Neuron (in vitro differentiated cells): Measurements from ENCODE around the gene PROB1.
"Not testable (repeated sequence)": the region's sequence is repeated elsewhere in the genome, so short reads cannot be mapped to it uniquely, and the experiment has no call there.

Experiments
- H2AFZ ChIP-seq: one replicate; pipeline ENCODE4 v1.6.1; 2013; ENCODE audit warnings: low read depth, mild to moderate bottlenecking, inconsistent platforms, low read length, moderate library complexity
- H3K27me3 ChIP-seq: one replicate; pipeline ENCODE4 v1.6.1; 2013; ENCODE audit warnings: low read length; ENCODE audit not compliant: insufficient read depth
- H3K36me3 ChIP-seq: one replicate; pipeline ENCODE4 v1.6.1; 2013; ENCODE audit warnings: low read length; ENCODE audit not compliant: insufficient read depth
- H3K4me1 ChIP-seq: one replicate; pipeline ENCODE4 v1.6.1; 2013; ENCODE audit warnings: low read length; ENCODE audit not compliant: insufficient read depth
- H3K4me3 ChIP-seq: 2 replicates; pipeline ENCODE4 v1.5.1; 2013; ENCODE audit warnings: mild to moderate bottlenecking, low read length, moderate library complexity
- H3K9me3 ChIP-seq: one replicate; pipeline ENCODE4 v1.6.1; 2013; ENCODE audit warnings: low read length

The PROB1 gene

DNA sequence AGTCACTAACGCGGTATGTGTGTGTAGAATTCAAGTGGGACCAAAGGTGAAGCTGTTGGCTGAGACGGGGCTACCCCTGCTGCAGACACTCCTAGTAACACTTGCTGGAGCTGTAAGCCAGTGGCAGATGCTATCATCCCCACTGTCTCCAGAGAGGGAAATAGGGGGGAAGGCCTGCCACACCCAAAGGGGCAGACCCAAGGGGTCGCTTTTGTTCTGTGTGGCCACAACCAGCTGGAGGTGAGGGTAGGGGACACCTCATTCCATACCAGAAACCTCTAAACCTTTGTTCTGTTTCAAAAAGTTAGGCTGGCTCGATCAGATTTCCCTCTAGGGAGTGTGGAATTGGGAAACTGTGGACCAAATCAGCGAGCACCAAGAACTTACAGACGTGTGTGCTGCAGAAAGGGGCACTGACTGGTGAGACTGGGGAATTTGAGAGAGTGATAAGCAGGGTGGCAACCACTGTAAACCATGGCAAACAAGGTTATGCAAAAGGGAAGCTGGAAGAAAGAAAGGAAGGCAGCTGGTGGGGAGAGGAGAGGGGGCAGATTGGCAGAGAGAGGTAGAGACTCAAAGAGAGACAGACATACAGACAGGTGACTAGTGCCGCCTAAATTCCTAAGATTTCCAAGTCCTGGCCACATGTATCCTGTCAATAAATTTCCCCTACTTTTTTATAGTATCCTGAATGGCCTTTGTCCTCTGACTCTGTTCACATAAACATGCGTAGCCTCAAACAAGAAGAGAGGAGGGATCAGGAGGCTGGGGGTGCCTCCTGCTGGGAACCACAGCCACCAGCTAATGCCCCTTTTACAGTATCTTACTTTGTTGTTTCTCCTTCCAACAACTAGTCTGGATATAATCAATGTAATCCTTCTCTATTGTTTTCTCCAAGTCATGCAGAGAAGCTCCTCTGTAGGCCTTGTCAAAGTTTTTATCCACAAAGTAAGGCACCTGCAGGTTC lies 24.6 kb upstream of the PROB1 start:
- peaks cover 7% of the 10 kb centered on the region for H3K4me1 ChIP-seq
- H2AFZ ChIP-seq = no peak overlapping the region
- no peaks in the 10 kb centered on the region for H3K27me3 ChIP-seq
- H3K9me3 ChIP-seq = no peaks in the 10 kb centered on the region
- peaks cover 54% of the 10 kb centered on the region for H3K36me3 ChIP-seq
- H3K4me3 ChIP-seq = no peak overlapping the region

DNA sequence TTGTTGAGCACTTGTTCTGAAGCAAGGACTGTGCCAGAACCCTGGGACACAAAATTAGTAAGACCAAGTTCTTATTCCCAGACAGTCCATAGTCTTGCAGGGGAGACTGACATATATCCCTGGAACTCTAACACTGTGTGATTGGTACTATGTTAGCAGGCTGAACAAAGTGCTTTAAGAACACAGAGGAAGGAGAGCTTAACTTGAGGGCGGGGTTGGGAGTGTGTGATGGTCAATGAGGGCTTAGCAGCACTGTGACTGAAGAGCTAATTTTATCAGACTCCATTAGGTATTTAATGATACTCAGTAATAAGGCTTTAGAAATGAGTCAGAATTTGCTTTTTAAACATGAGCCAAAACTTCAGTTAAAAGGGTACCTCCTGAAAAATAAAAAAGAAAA lies 23.9 kb upstream of the PROB1 start:
- H3K4me1 ChIP-seq = peaks cover 7% of the 10 kb centered on the region
- peaks cover 47% of the 10 kb centered on the region for H3K36me3 ChIP-seq
- H2AFZ ChIP-seq = no peak overlapping the region
- H3K9me3 ChIP-seq = no peaks in the 10 kb centered on the region
- H3K27me3 ChIP-seq = no peaks in the 10 kb centered on the region
- no peak overlapping the region for H3K4me3 ChIP-seq

DNA sequence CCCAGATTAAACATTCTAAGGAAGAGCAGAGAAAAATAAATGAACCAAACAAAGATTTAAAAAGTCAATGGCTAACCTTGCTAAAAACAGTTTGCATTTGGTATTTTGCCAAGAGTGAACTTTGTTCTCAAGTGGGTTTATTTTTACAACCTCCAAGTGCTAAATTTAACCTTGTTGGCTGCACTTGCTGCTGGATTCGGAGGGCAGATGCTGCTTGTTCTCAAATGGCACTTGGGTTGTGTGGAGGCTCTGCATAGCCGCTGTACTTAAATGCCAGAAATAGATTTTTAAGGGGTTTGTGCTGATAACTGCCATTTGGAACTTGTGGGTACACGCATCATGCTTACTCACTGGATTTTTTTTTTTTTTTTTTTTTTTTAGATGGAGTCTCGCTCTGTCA lies 22.3 kb upstream of the PROB1 start:
- H3K9me3 ChIP-seq = no peaks in the 10 kb centered on the region
- H3K36me3 ChIP-seq = peaks cover 46% of the 10 kb centered on the region
- no peak overlapping the region for H3K4me3 ChIP-seq
- H3K4me1 ChIP-seq = peaks cover 7% of the 10 kb centered on the region
- H3K27me3 ChIP-seq = no peaks in the 10 kb centered on the region
- H2AFZ ChIP-seq = no peak overlapping the region

DNA sequence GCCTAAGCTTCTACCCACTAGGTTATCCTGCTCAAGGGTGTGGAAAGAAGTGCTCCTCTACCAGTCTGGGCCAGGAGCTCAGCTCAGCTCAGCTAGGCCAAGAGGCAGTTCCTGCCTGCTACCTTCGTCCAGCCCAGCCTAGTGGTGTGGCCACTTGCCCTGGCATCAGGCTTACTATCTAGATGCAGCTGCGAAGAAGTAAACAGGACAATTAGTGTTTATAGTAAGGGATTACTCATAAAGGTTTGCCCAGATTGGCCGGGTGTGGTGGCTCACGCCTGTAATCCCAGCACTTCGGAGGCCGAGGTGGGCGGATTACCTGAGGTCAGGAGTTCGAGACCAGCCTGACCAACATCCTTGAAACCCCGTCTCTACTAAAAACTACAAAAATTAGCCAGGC lies 21.7 kb upstream of the PROB1 start:
- Histone ChIP-seq H3K36me3 (peaks cover 46% of the 10 kb centered on the region), H3K4me1 (peaks cover 7% of the 10 kb centered on the region), H3K4me3 (no peak overlapping the region), H3K27me3 (no peaks in the 10 kb centered on the region), H3K9me3 (no peaks in the 10 kb centered on the region), H2AFZ (no peak overlapping the region)

DNA sequence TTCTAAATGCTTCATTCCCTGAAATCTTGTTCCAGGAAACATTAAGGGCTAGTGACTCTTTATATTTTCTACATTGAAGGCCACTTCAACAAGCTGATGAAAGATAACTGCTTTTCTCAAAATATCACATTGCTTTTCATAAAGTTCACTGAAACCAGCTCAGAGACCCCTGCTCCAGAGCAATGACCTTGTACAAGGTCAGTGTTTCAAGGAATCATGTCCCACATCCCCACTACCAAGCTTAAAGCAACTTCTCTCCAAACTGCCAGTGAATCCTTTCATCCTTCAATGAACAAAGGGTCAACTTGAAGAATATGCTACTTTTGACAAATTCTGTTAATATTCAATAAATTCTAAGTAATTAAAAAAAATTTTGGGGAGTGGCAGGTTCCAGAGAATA lies 21.0 kb upstream of the PROB1 start:
- H3K36me3 ChIP-seq = peaks cover 45% of the 10 kb centered on the region
- H3K4me3 ChIP-seq = no peak overlapping the region
- H3K27me3 ChIP-seq = no peaks in the 10 kb centered on the region
- H3K9me3 ChIP-seq = no peaks in the 10 kb centered on the region
- H3K4me1 ChIP-seq = peaks cover 7% of the 10 kb centered on the region
- no peak overlapping the region for H2AFZ ChIP-seq

DNA sequence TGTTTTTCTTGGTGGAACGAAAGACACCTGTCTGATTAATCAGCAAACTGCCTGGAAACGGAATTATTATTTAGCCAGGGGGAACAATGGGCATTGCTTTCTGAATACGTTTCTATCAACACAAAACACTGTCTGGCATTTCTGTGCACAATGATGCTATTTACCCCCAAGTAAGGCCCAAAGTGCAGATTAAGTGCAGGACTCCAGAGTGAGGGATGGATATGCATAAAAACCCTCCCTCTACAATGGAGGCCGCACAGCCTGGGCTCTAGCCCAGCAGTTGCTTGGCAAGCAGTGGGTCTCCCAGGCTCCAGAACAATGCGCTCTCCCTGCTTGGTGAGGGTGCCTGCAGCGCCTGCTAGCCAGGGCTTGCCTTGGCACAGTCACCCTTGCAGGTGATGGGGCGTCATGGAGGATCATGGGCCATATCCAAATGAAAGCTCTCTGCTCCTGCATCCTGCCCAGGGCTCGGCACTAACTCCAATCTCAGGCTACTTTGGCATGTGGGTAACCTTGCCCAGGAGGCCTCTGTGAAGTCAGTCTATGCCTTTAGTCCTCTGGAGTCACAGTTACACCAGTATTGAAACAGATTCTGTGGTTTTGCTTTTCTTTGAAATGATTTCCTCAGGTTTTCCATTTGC lies 20.4 kb upstream of the PROB1 start:
- Histone ChIP-seq H3K36me3 (peaks cover 40% of the 10 kb centered on the region), H3K4me3 (no peak overlapping the region), H3K4me1 (peaks cover 7% of the 10 kb centered on the region), H3K9me3 (no peaks in the 10 kb centered on the region), H3K27me3 (no peaks in the 10 kb centered on the region), H2AFZ (no peak overlapping the region)

DNA sequence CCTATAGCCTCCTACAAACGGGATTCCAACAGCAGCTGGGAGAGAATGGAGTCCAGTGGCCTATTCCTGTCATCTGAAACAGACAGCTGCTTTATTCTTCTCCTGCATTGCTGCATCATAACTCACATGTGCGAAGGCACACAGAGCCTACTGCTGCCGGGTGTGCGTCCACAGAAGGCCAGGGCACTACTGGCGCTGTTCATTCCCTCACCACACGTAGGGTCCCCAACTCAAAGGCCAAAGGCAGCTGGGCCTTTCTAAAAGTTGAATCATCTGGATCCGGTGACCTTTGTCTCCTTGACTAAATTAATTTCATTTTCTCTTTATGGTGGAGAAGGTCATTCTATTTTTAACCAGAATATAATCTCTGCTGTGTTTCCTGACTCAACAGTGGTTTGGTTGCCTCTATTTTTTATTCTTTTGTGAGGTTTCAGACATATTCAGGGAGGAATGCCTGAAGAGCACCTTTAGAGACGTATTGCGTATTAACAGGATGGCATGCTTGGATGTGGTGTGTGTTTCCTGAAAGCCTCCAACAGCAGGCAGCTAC lies 19.8 kb upstream of the PROB1 start:
- H3K9me3 ChIP-seq = no peaks in the 10 kb centered on the region
- H3K4me3 ChIP-seq = no peak overlapping the region
- H3K27me3 ChIP-seq = no peaks in the 10 kb centered on the region
- H2AFZ ChIP-seq = no peak overlapping the region
- H3K36me3 ChIP-seq = peaks cover 33% of the 10 kb centered on the region
- H3K4me1 ChIP-seq = peaks cover 2% of the 10 kb centered on the region

DNA sequence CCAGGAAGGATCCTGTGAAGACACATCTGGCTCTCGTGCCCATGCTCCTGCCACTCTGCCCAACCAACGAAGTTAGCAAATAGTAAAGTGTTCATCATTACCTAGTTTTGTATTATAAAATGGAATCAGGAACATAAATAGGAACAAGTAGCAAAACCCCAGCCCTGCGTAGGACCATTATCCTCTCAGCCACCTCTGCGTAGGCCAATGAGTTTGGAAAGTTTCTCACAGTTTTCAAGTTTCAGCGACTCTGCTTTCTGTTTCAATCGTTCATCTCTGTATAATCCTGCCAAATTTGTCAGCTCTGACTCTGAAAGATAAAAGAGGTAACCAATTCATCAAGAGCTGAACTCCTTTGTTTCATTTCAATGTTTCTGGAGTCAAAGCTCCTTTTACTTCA lies 19.1 kb upstream of the PROB1 start:
- Histone ChIP-seq H3K36me3 (peaks cover 26% of the 10 kb centered on the region), H2AFZ (no peak overlapping the region), H3K27me3 (no peaks in the 10 kb centered on the region), H3K4me3 (no peak overlapping the region), H3K4me1 (no peaks in the 10 kb centered on the region), H3K9me3 (no peaks in the 10 kb centered on the region)

DNA sequence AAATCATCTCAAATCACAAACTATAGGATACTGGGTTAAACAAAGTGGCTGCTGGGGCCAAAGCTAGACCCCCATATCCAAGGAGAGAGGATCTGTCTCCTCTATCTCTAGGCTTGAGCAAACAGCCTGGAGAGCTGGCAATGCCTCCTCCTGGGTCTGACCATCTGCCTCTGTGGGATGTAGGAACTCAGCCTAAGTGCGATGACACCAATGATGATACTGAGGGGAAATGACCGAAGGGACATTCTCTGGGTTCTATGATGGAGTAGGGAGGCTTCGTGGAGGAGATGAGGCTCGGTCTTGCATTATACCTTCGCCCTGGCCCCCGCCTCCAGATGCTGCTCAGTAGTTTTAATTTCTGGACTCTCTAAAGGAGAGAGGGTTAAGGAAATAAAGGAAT lies 18.2 kb upstream of the PROB1 start:
- no peak overlapping the region for H3K4me3 ChIP-seq
- H3K36me3 ChIP-seq = peaks cover 18% of the 10 kb centered on the region
- H3K4me1 ChIP-seq = no peaks in the 10 kb centered on the region
- H2AFZ ChIP-seq = no peak overlapping the region
- no peaks in the 10 kb centered on the region for H3K9me3 ChIP-seq
- H3K27me3 ChIP-seq = no peaks in the 10 kb centered on the region

DNA sequence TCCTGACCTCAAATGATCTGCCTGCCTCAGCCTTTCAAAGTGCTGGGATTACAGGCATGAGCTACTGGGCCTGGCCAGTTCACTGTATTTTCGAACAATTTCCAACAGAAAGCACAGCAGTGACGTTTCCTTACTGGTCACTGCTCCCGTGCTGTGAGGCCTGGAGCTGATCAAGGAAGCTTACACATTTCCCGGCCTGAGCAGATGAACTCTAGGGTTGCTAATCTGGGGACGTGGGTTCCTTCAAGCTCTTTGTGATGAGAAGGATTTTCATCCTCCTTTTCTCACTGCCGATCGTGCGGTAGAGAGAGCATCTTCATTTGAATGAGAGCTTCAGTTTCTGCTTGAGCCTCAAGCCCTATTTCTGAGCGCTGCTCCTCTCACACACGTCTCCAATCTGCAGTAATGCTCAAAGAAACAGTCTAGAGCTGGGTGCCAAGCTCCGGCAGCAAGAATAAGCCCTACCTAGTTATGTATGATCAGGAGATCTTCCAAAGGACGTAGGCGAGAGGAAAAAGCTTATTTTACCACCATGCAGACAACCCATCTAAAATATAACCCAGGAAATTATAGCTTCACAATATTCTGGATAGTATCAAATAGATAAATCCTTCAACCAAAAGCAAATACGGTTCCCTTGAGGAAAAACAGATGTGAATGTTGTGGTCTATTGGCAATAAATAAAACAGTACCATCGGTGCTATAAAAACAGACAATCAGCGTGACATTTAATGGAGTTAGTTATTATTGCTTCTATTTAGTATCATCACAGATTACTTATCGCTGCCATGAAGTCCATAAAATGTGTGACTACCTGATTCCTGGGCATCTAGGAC lies 16.3 kb upstream of the PROB1 start:
- Histone ChIP-seq H3K4me1 (no peaks in the 10 kb centered on the region), H3K4me3 (no peak overlapping the region)

DNA sequence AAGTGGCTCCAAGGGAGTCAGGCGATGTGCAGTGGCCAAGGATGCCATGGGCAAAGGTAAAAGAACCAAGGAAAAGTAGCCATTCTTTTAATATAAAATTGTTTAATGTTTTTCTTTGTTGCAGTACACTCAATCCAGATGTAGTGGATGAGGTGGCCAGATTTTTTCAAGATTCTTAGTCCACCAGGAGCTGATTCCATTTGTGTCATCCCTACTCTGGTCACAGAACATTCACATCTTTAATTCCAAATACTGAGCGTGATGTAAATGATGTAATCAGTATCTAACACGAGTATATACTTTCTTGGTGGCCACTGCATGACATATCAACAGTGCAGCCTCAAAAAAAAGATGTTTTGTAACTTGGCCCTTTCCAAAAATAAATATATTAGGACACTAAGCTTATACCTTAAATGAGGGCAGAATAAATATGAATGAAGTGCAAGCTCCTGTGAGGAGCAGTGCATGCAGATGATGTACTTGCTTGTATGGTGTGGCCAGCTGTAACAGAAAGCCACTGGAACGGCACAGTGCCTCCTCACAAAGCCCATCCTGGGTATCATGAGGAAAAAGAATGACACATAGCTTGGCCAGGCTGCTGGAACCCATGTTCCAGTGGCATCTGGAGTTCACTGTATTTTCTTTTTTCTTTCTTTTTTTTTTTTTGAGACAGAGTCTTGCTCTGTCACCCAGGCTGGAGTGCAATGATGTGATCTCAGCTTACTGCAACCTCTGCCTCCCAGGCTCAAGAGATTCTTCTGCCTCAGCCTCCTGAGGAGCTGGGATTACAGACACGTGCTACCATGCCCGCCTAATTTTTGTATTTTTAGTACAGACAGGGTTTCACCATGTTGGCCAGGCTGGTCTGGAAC lies 15.5 kb upstream of the PROB1 start:
- Histone ChIP-seq H3K27me3 (no peaks in the 10 kb centered on the region), H3K4me1 (no peaks in the 10 kb centered on the region), H3K36me3 (peaks cover 8% of the 10 kb centered on the region), H3K9me3 (no peaks in the 10 kb centered on the region), H3K4me3 (no peak overlapping the region), H2AFZ (no peak overlapping the region)

More for the DNA sequence above, 16.3 kb upstream of the PROB1 start:
- Histone ChIP-seq H3K9me3 (no peaks in the 10 kb centered on the region), H3K36me3 (peaks cover 13% of the 10 kb centered on the region), H2AFZ (no peak overlapping the region), H3K27me3 (no peaks in the 10 kb centered on the region)

DNA sequence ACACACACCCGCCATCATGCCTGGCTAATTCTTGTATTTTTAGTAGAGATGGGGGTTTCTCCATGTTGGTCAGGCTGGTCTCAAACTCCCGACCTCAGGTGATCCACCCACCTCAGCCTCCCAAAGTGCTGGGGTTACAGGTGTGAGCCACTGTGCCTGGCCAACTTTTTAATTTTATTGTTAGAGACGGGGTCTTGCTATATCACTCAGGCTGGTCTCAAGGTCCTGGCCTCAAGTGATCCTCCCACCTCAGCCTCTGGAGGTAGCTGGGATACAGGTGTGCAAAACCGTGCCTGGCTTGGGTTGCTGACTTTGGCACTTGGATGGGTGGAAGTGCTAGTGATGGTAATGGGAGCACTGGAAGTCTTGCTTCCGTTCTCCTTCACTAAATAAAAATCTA lies 14.2 kb upstream of the PROB1 start:
- H3K4me3 ChIP-seq, H3K9me3 ChIP-seq, H3K4me1 ChIP-seq, H2AFZ ChIP-seq, H3K27me3 ChIP-seq, H3K36me3 ChIP-seq: not testable (repeated sequence)
